GM19238 (cell line): ENCODE results near the gene MRPL49.
"Not testable (repeated sequence)": the region's sequence is repeated elsewhere in the genome, so short reads cannot be mapped to it uniquely, and the experiment has no call there.

Experiments used
- DNase-seq: peaks from one replicate; pipeline ENCODE4 v3.0.0; 2011; ENCODE audit warnings: low spot score; ENCODE audit not compliant: insufficient read length

MRPL49 gene

GRCh38 chr11:65117206-65118096, 4.7 kb upstream of the MRPL49 start, which contains the start of gene ZNHIT2:
ZNHIT2 (minus strand) TSS chr11:65117701; CDS start chr11:65117653, 48 bp downstream.
- peak; percentile 82 for DNase-seq

GRCh38 chr11:65118097-65118837, 3.9 kb upstream of the MRPL49 start:
- DNase-seq = no peak

DNA sequence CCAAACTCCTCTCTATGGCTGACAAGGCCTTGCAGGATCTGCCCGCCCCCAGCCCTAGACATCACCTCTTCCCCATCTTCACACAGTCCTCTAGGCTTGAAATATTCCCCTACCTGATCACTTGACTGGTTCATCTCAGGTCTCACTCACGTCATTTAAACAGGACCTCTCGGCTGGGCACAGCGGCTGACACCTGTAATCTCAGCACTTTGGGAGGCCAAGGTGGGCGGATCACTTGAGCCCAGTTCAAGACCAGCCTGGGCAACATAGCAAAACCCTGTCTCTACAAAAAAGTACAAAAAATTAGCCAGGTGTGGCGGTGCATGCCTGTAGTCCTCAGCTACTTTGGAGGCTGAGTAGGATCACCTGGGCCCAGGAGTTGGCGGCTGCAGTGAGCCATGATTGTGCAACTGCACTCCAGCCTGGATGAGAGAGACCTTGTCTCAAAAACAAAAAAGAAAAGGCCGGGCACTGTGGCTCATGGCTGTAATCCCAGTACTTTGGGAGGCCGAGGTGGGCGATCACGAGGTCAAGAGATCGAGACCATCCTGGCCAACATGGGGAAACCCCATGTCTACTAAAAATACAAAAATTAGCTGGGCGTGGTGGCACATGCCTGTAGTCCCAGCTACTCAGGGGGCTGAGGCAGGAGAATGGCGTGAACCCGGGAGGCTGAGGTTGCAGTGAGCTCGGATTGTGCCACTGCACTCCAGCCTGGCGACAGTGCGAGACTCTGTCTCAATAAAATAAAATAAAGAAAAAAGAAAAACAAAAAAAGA, 3.0 kb upstream of the MRPL49 start:
- not testable (repeated sequence) for DNase-seq

DNA sequence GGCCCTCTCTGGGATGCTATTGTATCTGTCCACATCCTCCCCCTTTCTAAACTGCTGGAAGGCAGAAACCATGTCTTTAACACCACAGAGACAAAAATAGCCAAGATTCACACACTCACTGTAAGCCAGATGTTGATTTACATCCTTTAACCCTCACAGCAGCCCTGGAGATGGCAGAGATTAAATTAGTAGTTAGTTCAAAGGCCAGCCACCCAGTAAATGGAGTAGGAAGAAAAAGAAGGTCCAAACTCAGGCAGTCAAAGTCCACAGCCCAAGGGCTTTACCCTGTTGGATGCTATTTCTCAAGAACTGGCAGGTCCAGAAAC, 2.5 kb upstream of the MRPL49 start:
- no peak for DNase-seq

DNA sequence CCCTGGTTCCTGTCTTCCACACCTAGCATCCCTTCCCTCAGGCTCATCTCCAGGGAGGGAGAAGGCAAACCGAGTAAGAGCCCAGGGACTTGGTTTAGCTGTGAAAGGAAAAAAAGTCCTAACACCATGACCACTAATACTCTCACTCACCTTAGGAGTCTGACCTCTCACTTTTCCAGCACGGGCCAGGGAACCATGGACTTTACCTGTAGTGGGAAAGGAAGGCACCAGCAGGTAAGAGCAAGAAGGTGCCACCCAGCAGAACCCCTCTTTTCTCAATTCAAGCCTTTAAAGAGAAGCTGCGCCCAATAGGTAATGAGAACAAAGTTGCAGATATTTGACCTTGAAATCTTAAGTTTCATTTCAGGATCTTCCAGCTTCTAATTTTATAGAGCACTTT, 1.3 kb upstream of the MRPL49 start:
- no peak for DNase-seq

- DNase-seq = no peak
These were observed 665 bp upstream of the MRPL49 start for GRCh38 chr11:65121447-65121864.

GRCh38 chr11:65124480-65125196, 2.5 kb downstream of the MRPL49 start:
- DNase-seq = no peak

GRCh38 chr11:65125197-65126056, 3.3 kb downstream of the MRPL49 start:
- no peak for DNase-seq

GRCh38 chr11:65126624-65127274, 4.6 kb downstream of the MRPL49 start:
- no peak for DNase-seq

GRCh38 chr11:65127473-65128181, 5.5 kb downstream of the MRPL49 start:
- DNase-seq = no peak

DNA sequence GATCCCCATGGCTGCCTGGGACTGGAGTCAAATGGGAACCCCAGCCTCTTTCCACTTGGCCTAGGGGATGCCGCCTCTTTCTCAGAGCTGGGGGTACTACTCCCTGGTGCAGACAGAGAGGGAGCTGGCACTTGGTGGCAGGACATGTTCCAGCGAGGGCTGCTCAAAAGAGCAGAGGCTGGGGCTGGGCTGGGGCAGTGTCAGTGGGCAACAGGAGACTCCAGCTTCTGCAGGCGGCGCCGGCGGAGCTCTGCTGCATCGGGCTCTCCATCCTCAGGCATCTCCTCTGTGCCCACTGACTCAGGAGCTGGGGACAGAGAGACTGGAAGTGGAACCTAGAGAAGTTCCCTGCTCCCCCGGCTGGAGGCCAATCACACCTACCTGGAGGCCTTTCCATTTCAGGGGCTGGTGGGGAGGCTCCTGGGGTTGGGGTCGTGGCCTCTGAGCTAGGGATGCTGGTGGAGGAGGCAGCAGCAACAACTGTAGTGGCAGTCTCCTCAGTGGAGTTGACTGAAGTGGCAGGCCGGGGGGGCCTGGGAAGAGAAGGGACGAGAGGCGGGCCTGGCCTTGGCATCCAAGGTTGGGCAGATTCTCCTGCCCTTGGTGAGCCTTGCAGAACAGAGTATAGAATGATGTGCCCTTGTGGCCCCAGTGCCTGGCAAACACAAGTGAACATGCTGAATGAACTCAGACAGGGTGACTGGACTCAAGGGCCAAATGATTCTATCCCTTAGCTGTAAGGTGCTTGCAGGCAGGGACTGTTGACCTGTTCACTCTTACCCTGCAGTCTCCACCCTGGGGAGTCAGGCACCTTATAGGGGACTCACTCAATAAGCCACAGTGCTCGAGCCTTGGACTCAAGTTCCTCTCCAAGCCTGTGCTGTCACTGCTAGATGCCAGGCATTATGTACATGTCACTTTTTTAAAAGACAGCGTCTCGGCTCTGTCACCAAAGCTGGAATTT, 6.3 kb downstream of the MRPL49 start:
- no peak for DNase-seq

- DNase-seq = no peak
These were observed 7.7 kb downstream of the MRPL49 start for GRCh38 chr11:65129649-65130441.

DNA sequence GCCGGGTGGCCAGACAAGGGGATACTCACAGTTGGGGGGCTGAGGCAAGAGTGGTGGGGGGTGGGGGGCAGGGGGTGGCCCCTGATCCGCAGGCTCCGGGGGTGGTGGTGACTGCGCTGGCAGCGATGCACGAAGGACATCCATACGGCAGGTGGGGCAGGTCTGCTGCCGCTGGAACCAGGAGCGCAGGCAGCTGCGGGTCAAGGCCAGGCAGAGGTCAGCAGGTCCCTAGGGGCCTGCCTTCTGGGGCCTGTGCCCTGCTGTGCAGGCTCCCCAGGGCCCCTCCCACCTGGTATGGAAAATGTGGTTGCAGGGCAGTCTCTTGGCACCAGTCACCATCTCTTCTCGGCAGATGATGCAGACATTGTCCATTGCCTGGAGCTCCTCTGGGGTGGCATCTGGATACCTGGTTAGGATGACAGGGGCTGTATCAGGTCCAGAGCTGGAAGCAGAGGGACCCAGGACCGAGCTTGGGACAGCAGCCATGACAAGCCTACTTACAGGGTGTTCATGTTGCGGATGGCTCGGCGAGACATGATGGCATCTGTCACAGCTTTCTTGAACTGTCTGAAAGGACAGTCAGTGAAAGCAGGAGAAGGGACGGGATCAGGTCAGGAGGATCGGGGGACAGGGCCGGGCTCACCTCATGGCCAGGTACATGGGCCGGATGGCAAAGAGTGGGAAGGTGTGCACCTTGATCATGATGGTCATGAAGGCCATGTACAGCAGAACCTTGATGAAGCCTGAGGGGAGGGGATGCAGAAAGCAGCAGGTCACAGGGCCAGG, 8.7 kb downstream of the MRPL49 start:
- no peak for DNase-seq

- DNase-seq = no peak
These were observed 9.3 kb downstream of the MRPL49 start for GRCh38 chr11:65131417-65131776.

GRCh38 chr11:65131895-65132237, 9.7 kb downstream of the MRPL49 start:
- no peak for DNase-seq

GRCh38 chr11:65132238-65132987, 10.3 kb downstream of the MRPL49 start:
- DNase-seq = no peak
